OCI-LY3 (cell line): ENCODE data around the gene NAA10.

ENCODE experiments used
- H2AFZ ChIP-seq: fragments of 200-600, 300-600 bp; shearing (Covaris generic); 2 replicates; pipeline ENCODE4 v1.6.0; 2014; ENCODE audit warnings: antibody characterized with exemption, low read depth, low read length
- H3K27ac ChIP-seq: fragments of 200-600, 300-600 bp; sonication (generic); 2 replicates; pipeline ENCODE4 v1.5.1; 2014; ENCODE audit warnings: mild to moderate bottlenecking, low read length, moderate library complexity, mixed read lengths
- H3K27me3 ChIP-seq: fragments of 200-600, 300-600 bp; sonication (generic); 2 replicates; pipeline ENCODE4 v1.6.1; 2014; ENCODE audit warnings: low read depth, low read length, mixed read lengths
- H3K36me3 ChIP-seq: fragments of 200-600, 300-600 bp; sonication (generic); replicated peaks from 2 replicates; pipeline ENCODE3; 2014; ENCODE audit warnings: low read depth, low read length, mixed read lengths
- H3K4me1 ChIP-seq: fragments of 300-600, 200-600 bp; sonication (generic); 2 replicates; pipeline ENCODE4 v1.6.1; 2014; ENCODE audit warnings: low read length, mixed read lengths
- H3K4me2 ChIP-seq: fragments of 200-600, 300-600 bp; sonication (generic); 2 replicates; pipeline ENCODE4 v1.6.1; 2014; ENCODE audit warnings: low read length, mixed read lengths
- H3K4me3 ChIP-seq: fragments of 300-600, 200-600 bp; sonication (generic); 2 replicates; pipeline ENCODE4 v1.5.1; 2014; ENCODE audit warnings: antibody characterized with exemption, mild to moderate bottlenecking, low read length, moderate library complexity
- H3K79me2 ChIP-seq: fragments of 300-600, 200-600 bp; shearing (Covaris generic); 2 replicates; pipeline ENCODE4 v1.6.1; 2014; ENCODE audit warnings: mild to moderate bottlenecking, low read length, mixed read lengths
- H3K9ac ChIP-seq: fragments of 300-600, 200-600 bp; shearing (Covaris generic); 2 replicates; pipeline ENCODE4 v1.6.0; 2014; ENCODE audit warnings: mild to moderate bottlenecking, low read length, moderate library complexity
- H3K9me3 ChIP-seq: fragments of 200-600, 300-600 bp; shearing (Covaris generic); 2 replicates; pipeline ENCODE4 v1.6.1; 2014; ENCODE audit warnings: low read length, mixed read lengths; ENCODE audit not compliant: insufficient read depth
- H4K20me1 ChIP-seq: fragments of 200-600, 300-600 bp; sonication (generic); 2 replicates; pipeline ENCODE4 v1.6.1; 2016; ENCODE audit warnings: low read length, mixed read lengths; ENCODE audit not compliant: insufficient read depth
- CTCF ChIP-seq: fragments of 200-600, 300-600 bp; sonication (generic); IDR thresholded peaks from 2 replicates; pipeline ENCODE4 v1.5.1; 2014; ENCODE audit warnings: antibody characterized with exemption, low read length, low read depth
- EZH2phosphoT487 ChIP-seq: fragments of 200-600 bp; shearing (Covaris generic); IDR thresholded peaks from 2 replicates; pipeline ENCODE4 v1.6.1; 2018; ENCODE audit warnings: antibody characterized with exemption, mixed run types, low read depth

The NAA10 gene

DNA sequence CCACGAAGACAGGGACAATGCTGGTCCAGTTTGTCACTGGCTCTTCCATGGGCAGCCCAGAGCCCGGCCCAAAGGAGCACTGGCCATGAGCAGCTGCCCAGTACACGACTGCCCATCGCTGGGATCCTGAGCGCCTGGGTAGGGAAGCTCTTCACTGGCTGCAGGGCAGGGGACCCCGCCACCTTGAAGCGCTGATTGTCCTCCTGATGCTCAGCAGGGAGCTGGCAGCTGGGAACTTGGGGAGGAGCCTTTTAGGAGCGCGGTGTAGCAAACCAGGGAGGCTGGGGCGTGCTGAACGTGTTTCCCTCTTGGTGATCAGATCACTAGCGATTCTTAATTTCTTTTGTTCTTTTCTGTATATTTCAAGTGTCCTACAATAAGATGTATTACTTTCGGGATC lies 50.7 kb downstream of the NAA10 start:
- no peak overlapping the region for H3K9ac ChIP-seq
- TF ChIP-seq CTCF = no peak
- no peak for TF ChIP-seq EZH2phosphoT487
- H3K4me2 ChIP-seq = peak overlapping the region; percentile 76; the same call in 1 of the 2 replicates
- H2AFZ ChIP-seq = no peak overlapping the region
- no peak overlapping the region for H3K27ac ChIP-seq
- H3K9me3 ChIP-seq = no peaks in the 10 kb centered on the region
- H4K20me1 ChIP-seq = peaks cover 10% of the 10 kb centered on the region; the same call in 1 of the 2 replicates
- H3K79me2 ChIP-seq = no peaks in the 10 kb centered on the region
- peaks cover 67% of the 10 kb centered on the region for H3K4me1 ChIP-seq
- peak overlapping the region; percentile 79; the same call in 1 of the 2 replicates for H3K4me3 ChIP-seq
- H3K27me3 ChIP-seq = peaks cover 5% of the 10 kb centered on the region; the same call in 1 of the 2 replicates
- no peaks in the 10 kb centered on the region for H3K36me3 ChIP-seq

- Histone ChIP-seq H3K4me2 (no peak overlapping the region), H3K79me2 (no peaks in the 10 kb centered on the region), H3K27ac (no peak overlapping the region), H2AFZ (no peak overlapping the region), H3K4me1 (peaks cover 68% of the 10 kb centered on the region), H3K27me3 (peaks cover 5% of the 10 kb centered on the region; the same call in 1 of the 2 replicates), H3K4me3 (no peak overlapping the region), H4K20me1 (peaks cover 10% of the 10 kb centered on the region; the same call in 1 of the 2 replicates), H3K36me3 (no peaks in the 10 kb centered on the region), H3K9ac (no peak overlapping the region), H3K9me3 (no peaks in the 10 kb centered on the region)
- no peak for TF ChIP-seq CTCF
- no peak for TF ChIP-seq EZH2phosphoT487
Measured at GRCh38 chrX:153883163-153883843, 51.5 kb downstream of the NAA10 start.

- Histone ChIP-seq H3K79me2 (no peaks in the 10 kb centered on the region), H2AFZ (no peak overlapping the region), H3K9me3 (no peaks in the 10 kb centered on the region), H3K36me3 (no peaks in the 10 kb centered on the region), H3K4me2 (no peak overlapping the region), H3K4me1 (peaks cover 68% of the 10 kb centered on the region), H3K9ac (no peak overlapping the region), H4K20me1 (peaks cover 10% of the 10 kb centered on the region; the same call in 1 of the 2 replicates), H3K4me3 (no peak overlapping the region), H3K27ac (no peak overlapping the region), H3K27me3 (peaks cover 5% of the 10 kb centered on the region; the same call in 1 of the 2 replicates)
- TF ChIP-seq CTCF (no peak), EZH2phosphoT487 (no peak)
Measured at GRCh38 chrX:153882557-153882956, 52.3 kb downstream of the NAA10 start.

DNA sequence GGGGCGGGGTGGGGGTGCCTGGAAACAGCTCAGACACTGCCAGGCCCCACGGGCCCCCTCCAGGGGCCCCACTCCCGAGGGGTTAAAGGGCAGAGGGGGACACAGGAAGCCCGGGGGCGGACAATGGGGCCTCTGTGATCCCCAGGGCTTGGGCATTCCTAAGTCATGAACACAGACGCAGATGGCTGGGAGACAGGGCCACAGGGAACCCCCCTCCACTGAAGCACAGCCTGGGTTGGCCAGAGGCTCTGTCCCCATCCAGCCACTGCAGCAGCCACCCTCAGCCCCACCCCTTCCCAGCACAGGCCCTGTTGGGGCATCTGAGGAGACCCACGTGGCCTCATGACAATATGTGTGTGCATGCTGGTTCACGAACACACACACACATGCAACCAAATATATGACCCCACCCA lies 52.7 kb downstream of the NAA10 start:
- Histone ChIP-seq H3K4me3 (no peak overlapping the region), H2AFZ (no peak overlapping the region), H3K36me3 (no peaks in the 10 kb centered on the region), H3K9ac (no peak overlapping the region), H3K27ac (no peak overlapping the region), H3K9me3 (no peaks in the 10 kb centered on the region), H3K4me2 (no peak overlapping the region), H3K4me1 (peaks cover 63% of the 10 kb centered on the region), H3K27me3 (peaks cover 5% of the 10 kb centered on the region; the same call in 1 of the 2 replicates), H4K20me1 (peaks cover 10% of the 10 kb centered on the region; the same call in 1 of the 2 replicates), H3K79me2 (no peaks in the 10 kb centered on the region)
- no peak for TF ChIP-seq EZH2phosphoT487
- TF ChIP-seq CTCF = no peak
